Pericardium fibroblast (primary cell): ENCODE results near the gene SAMD11. TPM values are rescaled to one million over a fixed set of nuclear protein-coding genes. Genes with fewer than 3 reads are reported as not detected.

ENCODE experiments used
- total RNA-seq: library from RNA; depleted of rRNA; stranded (reverse); fragments of >200 nt; gene quantifications from 2 replicates; pipeline ENCODE4 v1.2.3, GENCODE V29; 2015

SAMD11 gene
- 4.0 and 11.7 TPM in 2 replicates for total RNA-seq

GRCh38 chr1:923131-923990 lies at the start of gene SAMD11:
Gene SAMD11 (plus strand): TSS chr1:923923. CDS start chr1:924432, 509 bp downstream.

GRCh38 chr1:958823-959730 lies 35.4 kb downstream of the SAMD11 start, which contains the start of gene NOC2L:
Gene NOC2L (minus strand): TSS chr1:959256. CDS start chr1:959240, 16 bp downstream.

GRCh38 chr1:960363-961131 lies 36.8 kb downstream of the SAMD11 start, which contains the start of gene KLHL17:
Gene KLHL17 (plus strand): TSS chr1:960584. CDS start chr1:960694, 110 bp downstream.

DNA sequence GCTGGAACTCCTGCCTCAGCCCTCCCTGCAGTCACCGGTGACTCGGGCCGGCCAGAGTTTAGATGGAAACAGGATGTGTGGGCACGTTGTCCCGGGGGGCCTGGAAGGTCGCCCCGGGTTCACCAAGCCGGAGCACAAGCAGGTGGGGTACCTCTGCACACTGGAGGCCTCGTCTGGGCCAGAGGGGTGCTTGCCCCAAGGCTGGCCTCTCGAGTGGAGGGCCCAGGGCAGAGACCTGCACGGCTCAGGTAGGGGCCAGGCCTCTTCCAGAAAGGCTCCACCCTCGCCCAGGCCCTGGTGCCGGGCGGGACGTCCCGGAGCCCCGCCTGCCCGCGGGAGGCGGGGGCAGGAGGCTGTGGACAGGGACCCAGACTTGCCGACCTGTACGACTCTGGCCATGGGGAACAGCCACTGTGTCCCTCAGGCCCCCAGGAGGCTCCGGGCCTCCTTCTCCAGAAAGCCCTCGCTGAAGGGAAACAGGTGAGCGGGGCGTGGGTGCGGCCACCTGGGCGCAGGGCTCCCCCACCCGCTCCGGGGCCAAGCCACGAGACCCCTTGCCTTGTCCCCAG lies 42.5 kb downstream of the SAMD11 start, which contains the start of gene PLEKHN1:
Gene PLEKHN1 (plus strand): TSS at position 348 of the 569 bp plus-strand sequence. CDS start 50 bp downstream, at position 398.

DNA sequence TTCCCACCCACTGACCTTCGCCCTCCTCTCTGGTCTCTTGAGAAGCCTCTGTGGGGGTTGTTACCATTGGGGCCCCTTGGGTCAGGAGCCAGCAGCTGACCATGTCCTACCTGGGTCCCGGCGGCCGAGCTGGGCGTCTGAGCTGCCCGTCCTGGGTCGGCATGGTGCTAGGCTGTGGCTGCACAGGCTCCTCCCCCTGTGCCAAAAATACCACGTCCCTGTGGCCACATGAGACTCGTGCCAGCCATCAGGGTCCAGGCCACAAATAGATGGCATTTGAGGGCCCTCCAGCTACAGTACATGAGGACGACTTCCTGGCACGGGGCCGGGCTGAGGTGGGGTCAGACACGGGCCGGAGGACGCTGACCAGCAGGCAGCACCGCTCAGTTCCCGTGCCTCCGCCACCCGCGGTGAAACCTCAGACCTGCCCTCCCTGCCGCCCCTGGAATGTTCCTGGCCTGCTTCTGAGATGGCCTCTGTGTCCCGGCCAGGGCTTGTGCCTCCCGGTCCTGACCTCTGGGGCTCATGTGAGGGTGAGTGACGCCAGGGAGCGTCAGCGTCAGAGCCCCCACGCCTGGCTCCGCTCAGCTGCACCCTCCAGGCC lies 58.3 kb downstream of the SAMD11 start, which contains the start of gene PERM1:
Gene PERM1 (minus strand): TSS at position 139 of the 604 bp plus-strand sequence. CDS start 1,064 bp downstream, outside the sequence.

Other genes with a start within 250 kb of the SAMD11 start
- gene OR4F16, start 237.3 kb upstream of the SAMD11 start, total RNA-seq = not detected in 2 replicates
- gene NOC2L, start 35.3 kb downstream of the SAMD11 start, total RNA-seq = 42.0 and 48.3 TPM in 2 replicates
- 9.7 and 11.6 TPM in 2 replicates for gene KLHL17, start 36.7 kb downstream of the SAMD11 start, total RNA-seq
- gene PLEKHN1, start 42.6 kb downstream of the SAMD11 start, total RNA-seq = 0.12 TPM in 1 of 2 replicates, not detected in the other
- gene PERM1, start 58.2 kb downstream of the SAMD11 start, total RNA-seq = not detected in 2 replicates
- 1.4 and 29.9 TPM in 2 replicates for gene HES4, start 76.2 kb downstream of the SAMD11 start, total RNA-seq
- 51.2 and 63.2 TPM in 2 replicates for gene ISG15, start 89.6 kb downstream of the SAMD11 start, total RNA-seq
- 49.1 and 67.4 TPM in 2 replicates for gene AGRN, start 96.2 kb downstream of the SAMD11 start, total RNA-seq
- gene RNF223, start 150.4 kb downstream of the SAMD11 start, total RNA-seq = not detected in 2 replicates
- 6.9 and 13.7 TPM in 2 replicates for gene C1orf159, start 192.2 kb downstream of the SAMD11 start, total RNA-seq
- not detected in 2 replicates for gene TTLL10, start 250.0 kb downstream of the SAMD11 start, total RNA-seq